ENCODE measurements around the gene FLT1. TPM values are rescaled to one million over a fixed set of nuclear protein-coding genes. Genes with fewer than 3 reads are reported as not detected.

Gene FLT1
- polyA plus RNA-seq, 1 donor from 2014 or later = 0.26 TPM

DNA sequence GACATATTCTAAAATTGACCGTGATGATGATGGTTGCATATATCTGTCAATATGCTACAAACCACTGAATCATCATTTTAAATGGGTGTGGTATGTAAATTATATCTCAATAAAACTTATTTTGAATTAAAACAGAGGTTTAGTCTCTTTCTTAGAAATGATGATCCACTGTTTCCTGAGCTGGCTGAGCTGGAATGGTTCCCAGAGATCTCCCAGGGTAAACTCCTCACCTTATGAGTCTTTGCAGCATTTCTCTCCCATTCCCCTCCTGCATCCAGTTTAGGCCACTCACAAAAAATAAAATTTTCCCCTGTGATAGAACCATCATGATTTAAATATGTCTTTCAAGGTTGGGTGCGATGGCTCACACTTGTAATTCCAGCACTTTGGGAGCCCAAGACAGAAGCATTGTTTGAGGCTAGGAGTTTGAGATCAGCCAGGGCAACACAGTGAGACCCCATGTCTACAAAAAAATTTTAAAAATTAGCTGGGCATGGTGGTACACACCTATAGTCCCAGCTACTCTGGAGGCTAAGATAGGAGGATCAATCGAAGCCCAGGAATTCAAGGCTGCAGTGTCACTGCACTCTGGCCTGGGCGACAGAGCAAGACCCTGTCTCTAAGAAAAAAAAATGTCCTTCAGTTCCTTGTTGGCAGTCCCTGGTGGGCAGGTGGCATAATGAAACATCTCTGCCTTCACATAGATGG lies 46.1 kb downstream of the FLT1 start:
- Mint-ChIP-seq H3K27ac (no peak overlapping the region), H3K9me3 (peaks cover 4 to 20% (median 13%) of the 10 kb centered on the region in 3 donors), H3K4me1 (no peaks in the 10 kb centered on the region), H3K36me3 (peaks cover 1% of the 10 kb centered on the region), H3K27me3 (peaks cover 12% of the 10 kb centered on the region), H3K4me3 (no peak overlapping the region)

DNA sequence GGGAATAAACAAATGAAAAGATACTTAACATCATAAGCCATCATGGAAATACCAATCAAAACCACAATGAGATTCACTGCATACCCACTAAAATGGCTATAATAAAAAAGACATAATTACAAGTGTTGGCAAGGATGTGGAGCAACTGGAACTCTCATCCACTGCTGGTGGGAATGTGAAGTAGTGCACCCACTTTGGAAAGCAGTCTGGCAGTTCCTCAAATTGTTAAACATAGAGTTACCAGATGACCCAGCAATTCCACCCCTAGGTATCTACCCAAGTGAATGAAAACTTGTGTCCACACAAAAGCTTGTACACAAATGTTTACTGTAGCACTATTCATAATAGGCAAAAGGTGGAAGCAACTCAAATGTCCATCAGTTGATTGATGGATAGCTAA lies 46.9 kb downstream of the FLT1 start:
- Mint-ChIP-seq H3K36me3 (peaks cover 1% of the 10 kb centered on the region), H3K27ac (peak overlapping the region in 1 of 3 donors; percentile 31), H3K4me3 (no peak overlapping the region), H3K27me3 (peaks cover 10% of the 10 kb centered on the region), H3K9me3 (peaks cover 4 to 25% (median 15%) of the 10 kb centered on the region in 3 donors), H3K4me1 (no peaks in the 10 kb centered on the region)

GRCh38 chr13:28447206-28447605 lies 47.7 kb downstream of the FLT1 start:
- Mint-ChIP-seq H3K9me3 (peaks cover 4 to 25% (median 15%) of the 10 kb centered on the region in 3 donors), H3K27ac (no peak overlapping the region), H3K27me3 (peaks cover 14% of the 10 kb centered on the region)

DNA sequence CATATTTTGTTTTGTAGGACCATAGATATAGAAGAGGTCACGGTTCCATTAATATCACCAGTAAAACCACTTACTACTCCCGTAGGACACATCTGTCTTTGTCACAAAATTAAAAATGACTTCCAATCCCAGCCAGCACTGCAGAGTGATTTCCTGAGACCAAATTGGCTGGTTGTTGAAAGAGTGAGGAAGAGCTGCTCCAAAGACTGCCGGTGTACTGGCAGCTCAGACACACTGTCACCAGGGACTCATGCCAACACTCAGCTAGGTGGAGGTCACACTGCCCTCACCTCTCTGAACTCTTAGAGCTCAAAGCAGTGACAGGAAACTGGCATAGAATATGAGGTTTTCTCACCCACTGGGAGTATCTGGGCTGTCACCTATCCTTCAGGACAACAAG lies 52.1 kb downstream of the FLT1 start:
- Mint-ChIP-seq H3K27ac (no peak overlapping the region), H3K4me3 (peak overlapping the region in 1 of 4 donors; percentile 45), H3K4me1 (no peaks in the 10 kb centered on the region), H3K27me3 (peaks cover 14% of the 10 kb centered on the region), H3K36me3 (no peaks in the 10 kb centered on the region), H3K9me3 (peaks cover 2 to 15% (median 13%) of the 10 kb centered on the region in 3 donors)

More at GRCh38 chr13:28447206-28447605, 47.7 kb downstream of the FLT1 start:
- Mint-ChIP-seq H3K4me1 (no peaks in the 10 kb centered on the region), H3K4me3 (no peak overlapping the region), H3K36me3 (peaks cover 1% of the 10 kb centered on the region)

- H3K27me3 Mint-ChIP-seq = peaks cover 14% of the 10 kb centered on the region
- no peaks in the 10 kb centered on the region for H3K36me3 Mint-ChIP-seq
- no peak overlapping the region for H3K4me3 Mint-ChIP-seq
- no peaks in the 10 kb centered on the region for H3K4me1 Mint-ChIP-seq
- peaks cover 0 to 12% (median 7%) of the 10 kb centered on the region in 3 donors for H3K9me3 Mint-ChIP-seq
- no peak overlapping the region for H3K27ac Mint-ChIP-seq
These were observed 53.4 kb downstream of the FLT1 start for GRCh38 chr13:28441529-28441928.

- no peaks in the 10 kb centered on the region for H3K4me1 Mint-ChIP-seq
- H3K27me3 Mint-ChIP-seq = peaks cover 16% of the 10 kb centered on the region
- H3K9me3 Mint-ChIP-seq = peaks cover 0 to 9% (median 7%) of the 10 kb centered on the region in 3 donors
- peaks cover 2% of the 10 kb centered on the region for H3K36me3 Mint-ChIP-seq
- no peak overlapping the region for H3K27ac Mint-ChIP-seq
- no peak overlapping the region for H3K4me3 Mint-ChIP-seq
These were observed 54.0 kb downstream of the FLT1 start for GRCh38 chr13:28440774-28441504.

GRCh38 chr13:28438598-28439334 lies 56.2 kb downstream of the FLT1 start:
- Mint-ChIP-seq H3K27me3 (peaks cover 18% of the 10 kb centered on the region), H3K9me3 (peaks cover 0 to 5% (median 5%) of the 10 kb centered on the region in 3 donors), H3K4me3 (no peak overlapping the region), H3K36me3 (peaks cover 3% of the 10 kb centered on the region), H3K4me1 (no peaks in the 10 kb centered on the region), H3K27ac (no peak overlapping the region)

- Mint-ChIP-seq H3K9me3 (peaks cover 0 to 4% (median 0%) of the 10 kb centered on the region in 3 donors), H3K36me3 (peaks cover 3% of the 10 kb centered on the region), H3K4me3 (no peak overlapping the region), H3K4me1 (no peaks in the 10 kb centered on the region), H3K27me3 (peaks cover 16% of the 10 kb centered on the region), H3K27ac (no peak overlapping the region)
These were observed 56.9 kb downstream of the FLT1 start for GRCh38 chr13:28438067-28438466.

- Mint-ChIP-seq H3K27me3 (peaks cover 8% of the 10 kb centered on the region), H3K36me3 (peaks cover 3% of the 10 kb centered on the region), H3K27ac (no peak overlapping the region), H3K4me1 (peaks cover 0 to 6% (median 2%) of the 10 kb centered on the region in 3 donors), H3K9me3 (no peaks in the 10 kb centered on the region), H3K4me3 (no peak overlapping the region)
These were observed 59.0 kb downstream of the FLT1 start for GRCh38 chr13:28435917-28436316.

DNA sequence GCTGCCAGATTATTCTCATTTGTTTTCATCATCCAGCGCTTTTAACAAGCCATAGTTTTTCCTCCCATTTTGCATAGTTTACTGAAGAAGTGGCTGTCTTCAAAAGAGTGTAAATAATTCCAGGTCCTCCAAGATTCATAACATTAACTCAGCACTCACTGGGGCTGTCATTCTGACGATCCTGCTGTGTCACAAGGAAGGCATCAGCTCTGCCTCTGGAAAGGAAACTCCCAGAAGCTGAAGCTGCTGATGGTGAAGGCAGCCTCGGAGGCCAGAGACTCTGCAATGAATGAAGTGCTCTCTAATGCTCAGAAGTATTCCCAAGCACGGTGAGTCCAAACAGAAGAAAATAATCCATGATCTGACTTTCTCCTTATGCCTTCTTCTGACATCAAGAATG lies 60.0 kb downstream of the FLT1 start:
- Mint-ChIP-seq H3K36me3 (peaks cover 3% of the 10 kb centered on the region), H3K4me1 (peaks cover 6 to 13% (median 8%) of the 10 kb centered on the region in 3 donors), H3K4me3 (no peak overlapping the region), H3K27ac (peak overlapping the region in 1 of 3 donors; percentile 24), H3K9me3 (no peaks in the 10 kb centered on the region), H3K27me3 (peaks cover 5% of the 10 kb centered on the region)

- Mint-ChIP-seq H3K36me3 (peaks cover 3% of the 10 kb centered on the region), H3K27ac (no peak overlapping the region), H3K9me3 (no peaks in the 10 kb centered on the region), H3K27me3 (peaks cover 5% of the 10 kb centered on the region), H3K4me1 (peaks cover 16 to 20% (median 19%) of the 10 kb centered on the region in 3 donors), H3K4me3 (no peak overlapping the region)
These were observed 61.9 kb downstream of the FLT1 start for GRCh38 chr13:28432816-28433560.

DNA sequence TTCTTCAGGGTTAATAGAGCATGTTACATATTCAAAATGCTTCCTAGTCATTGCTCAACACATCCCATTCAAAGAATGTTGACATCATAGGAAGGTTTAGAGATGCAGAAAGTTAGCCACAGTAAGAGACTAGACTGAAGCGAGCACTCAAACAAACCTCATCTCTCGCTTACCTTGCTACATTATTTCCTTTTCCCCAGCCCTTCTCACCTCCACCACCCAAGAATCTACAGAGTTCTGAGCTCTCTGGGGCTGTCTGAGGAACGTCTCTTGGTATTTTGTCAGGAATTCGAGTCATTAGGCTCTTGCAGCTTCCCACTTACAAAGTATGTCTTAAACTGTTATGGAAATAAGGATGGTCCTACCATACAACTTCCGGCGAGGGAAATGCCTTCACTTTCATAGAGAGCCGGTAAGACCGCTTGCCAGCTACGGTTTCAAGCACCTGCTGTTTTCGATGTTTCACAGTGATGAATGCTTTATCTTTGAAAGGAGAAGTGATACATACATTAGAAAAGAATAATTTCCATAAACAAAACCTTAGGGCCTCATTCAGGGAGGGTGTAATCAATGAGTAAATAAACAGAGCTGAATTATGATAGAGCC lies 65.1 kb downstream of the FLT1 start:
- H3K9me3 Mint-ChIP-seq = no peaks in the 10 kb centered on the region
- H3K4me3 Mint-ChIP-seq = peak overlapping the region; percentile 81 to 96 (median 87)
- H3K27me3 Mint-ChIP-seq = peaks cover 2% of the 10 kb centered on the region
- H3K36me3 Mint-ChIP-seq = peaks cover 2% of the 10 kb centered on the region
- peak overlapping the region; percentile 81 to 95 (median 92) for H3K27ac Mint-ChIP-seq
- H3K4me1 Mint-ChIP-seq = peaks cover 16 to 20% (median 19%) of the 10 kb centered on the region in 3 donors

DNA sequence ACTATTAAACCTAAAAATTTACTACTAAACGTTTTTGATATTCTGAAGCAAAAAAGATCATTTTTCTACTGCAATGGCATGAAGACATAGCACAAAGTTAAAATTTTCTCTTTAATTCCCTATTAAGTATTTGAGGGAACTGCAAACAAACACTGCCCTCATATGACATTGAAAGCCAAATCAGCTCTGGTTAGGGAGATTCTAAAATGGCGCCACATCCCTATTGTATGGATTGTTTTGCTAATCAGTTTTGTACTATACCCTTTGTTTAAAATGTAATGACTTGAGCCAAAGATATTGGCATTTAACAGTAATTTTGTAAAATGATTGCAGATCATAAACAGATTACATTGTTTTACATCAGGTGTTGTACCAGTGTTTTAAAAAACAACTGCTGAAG lies 65.8 kb downstream of the FLT1 start:
- peaks cover 2% of the 10 kb centered on the region for H3K36me3 Mint-ChIP-seq
- H3K9me3 Mint-ChIP-seq = no peaks in the 10 kb centered on the region
- peaks cover 2% of the 10 kb centered on the region for H3K27me3 Mint-ChIP-seq
- H3K4me1 Mint-ChIP-seq = peaks cover 16 to 20% (median 19%) of the 10 kb centered on the region in 3 donors
- H3K4me3 Mint-ChIP-seq = peak overlapping the region in 1 of 4 donors; percentile 65
- peak overlapping the region in 2 of 3 donors; percentile 92 to 95 for H3K27ac Mint-ChIP-seq

- Mint-ChIP-seq H3K27ac (peak overlapping the region in 1 of 3 donors; percentile 13), H3K27me3 (peaks cover 2% of the 10 kb centered on the region), H3K4me3 (no peak overlapping the region), H3K9me3 (no peaks in the 10 kb centered on the region), H3K4me1 (peaks cover 29 to 35% (median 32%) of the 10 kb centered on the region in 3 donors), H3K36me3 (peaks cover 2% of the 10 kb centered on the region)
These were observed 68.5 kb downstream of the FLT1 start for GRCh38 chr13:28426381-28426780.
